NCI-H2171 treated with DMSO at 0.1 percent for 48 hours (cell line): Measurements from ENCODE around the gene EEF1AKMT1.
"Not testable (repeated sequence)": the region's sequence is repeated elsewhere in the genome, so short reads cannot be mapped to it uniquely, and the experiment has no call there.

ENCODE experiments used
- DNase-seq: peaks from one replicate; lab custom pipeline; 2025; lab: John Stamatoyannopoulos, UW

EEF1AKMT1 gene

GRCh38 chr13:20696073-20696472, 77.7 kb downstream of the EEF1AKMT1 start:
- DNase-seq, result no peak

GRCh38 chr13:20691616-20692015, 82.1 kb downstream of the EEF1AKMT1 start:
- no peak for DNase-seq

- DNase-seq, result no peak
These were observed 84.5 kb downstream of the EEF1AKMT1 start for GRCh38 chr13:20689291-20689690.

- DNase-seq, result no peak
These were observed 86.7 kb downstream of the EEF1AKMT1 start for GRCh38 chr13:20686863-20687579.

- DNase-seq, result no peak
These were observed 87.6 kb downstream of the EEF1AKMT1 start for GRCh38 chr13:20686167-20686566.

GRCh38 chr13:20685092-20685491, 88.7 kb downstream of the EEF1AKMT1 start:
- DNase-seq, result no peak

GRCh38 chr13:20684546-20684945, 89.2 kb downstream of the EEF1AKMT1 start:
- DNase-seq, result no peak

- no peak for DNase-seq
These were observed 89.7 kb downstream of the EEF1AKMT1 start for GRCh38 chr13:20684041-20684440.

GRCh38 chr13:20682061-20682460, 91.7 kb downstream of the EEF1AKMT1 start:
- DNase-seq, result no peak

- DNase-seq, result not testable (repeated sequence)
These were observed 92.3 kb downstream of the EEF1AKMT1 start for GRCh38 chr13:20681481-20681880.

- DNase-seq, result no peak
These were observed 93.2 kb downstream of the EEF1AKMT1 start for GRCh38 chr13:20680416-20681080.

GRCh38 chr13:20679879-20680278, 93.9 kb downstream of the EEF1AKMT1 start:
- no peak for DNase-seq
